Testis (tissue), 2 donors: ENCODE measurements around the gene PIP4K2A.

Experiments
- POLR2A ChIP-seq: fragments of 450-650 bp; IDR thresholded peaks from one replicate; pipeline ENCODE4 v1.6.1; 2017; ENCODE audit warnings: antibody characterized with exemption, mild to moderate bottlenecking, moderate library complexity
- TF ChIP-seq, protein P1 (sequence below), 3 experiments: fragments of 450-650 bp in 2 of 3; fragments of 200-600 bp in 1 of 3; sonication (generic) in 1 of 3; IDR thresholded peaks; one replicate each; pipeline ENCODE4 v1.5.1; 2016 to 2019; ENCODE audit warnings: antibody characterized with exemption in 3 of 3, mild to moderate bottlenecking in 2 of 3, moderate library complexity in 1 of 3

DNA sequence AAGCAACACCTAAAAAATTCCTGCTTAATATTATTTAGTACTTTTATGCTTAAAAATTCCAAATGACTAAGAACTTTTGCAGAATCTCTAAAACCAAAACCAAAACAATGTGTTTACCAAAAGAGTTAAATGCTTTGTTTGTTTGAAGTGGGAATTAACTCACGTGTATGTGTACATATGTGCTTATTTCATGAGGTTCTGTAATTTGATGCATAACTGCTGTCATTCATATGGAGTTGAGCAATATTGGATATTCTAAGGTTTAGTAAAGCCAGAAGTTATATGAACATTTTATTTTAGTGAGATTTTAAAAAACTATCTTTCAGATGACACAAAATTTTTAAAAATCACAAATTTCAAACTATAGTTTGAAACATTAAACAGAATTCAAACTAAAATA, 157.1 kb downstream of the PIP4K2A start:
- TF ChIP-seq, protein P1, sequence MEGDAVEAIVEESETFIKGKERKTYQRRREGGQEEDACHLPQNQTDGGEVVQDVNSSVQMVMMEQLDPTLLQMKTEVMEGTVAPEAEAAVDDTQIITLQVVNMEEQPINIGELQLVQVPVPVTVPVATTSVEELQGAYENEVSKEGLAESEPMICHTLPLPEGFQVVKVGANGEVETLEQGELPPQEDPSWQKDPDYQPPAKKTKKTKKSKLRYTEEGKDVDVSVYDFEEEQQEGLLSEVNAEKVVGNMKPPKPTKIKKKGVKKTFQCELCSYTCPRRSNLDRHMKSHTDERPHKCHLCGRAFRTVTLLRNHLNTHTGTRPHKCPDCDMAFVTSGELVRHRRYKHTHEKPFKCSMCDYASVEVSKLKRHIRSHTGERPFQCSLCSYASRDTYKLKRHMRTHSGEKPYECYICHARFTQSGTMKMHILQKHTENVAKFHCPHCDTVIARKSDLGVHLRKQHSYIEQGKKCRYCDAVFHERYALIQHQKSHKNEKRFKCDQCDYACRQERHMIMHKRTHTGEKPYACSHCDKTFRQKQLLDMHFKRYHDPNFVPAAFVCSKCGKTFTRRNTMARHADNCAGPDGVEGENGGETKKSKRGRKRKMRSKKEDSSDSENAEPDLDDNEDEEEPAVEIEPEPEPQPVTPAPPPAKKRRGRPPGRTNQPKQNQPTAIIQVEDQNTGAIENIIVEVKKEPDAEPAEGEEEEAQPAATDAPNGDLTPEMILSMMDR (IDR thresholded peaks at IDR 0.05), result no peak
- TF ChIP-seq POLR2A, result no peak
